ENCODE results near the gene ISYNA1. TPM values are rescaled to one million over a fixed set of nuclear protein-coding genes. Genes with fewer than 3 reads are reported as not detected.

ISYNA1 gene
- total and polyA plus RNA-seq, 2 of the 4 experiments (the other 2 are of a cell fraction): 3.4 to 24.7 TPM

- Histone ChIP-seq H2AFZ (replicated peaks; ENCODE audit: low read length, poor library complexity) (no peak overlapping the region), H3K9me3 (ENCODE audit: control insufficient read depth, insufficient read depth, low read length) (no peaks in the 10 kb centered on the region), H3K36me3 (ENCODE audit: control insufficient read depth, insufficient read depth, low read length) (peaks cover 58% of the 10 kb centered on the region), H2BK20ac (ENCODE audit: low read depth, low read length) (no peak overlapping the region), H4K5ac (ENCODE audit: low read depth, low read length) (no peak overlapping the region), H3K9me1 (ENCODE audit: insufficient read depth, low read length) (peaks cover 9% of the 10 kb centered on the region; the same call in 1 of the 2 replicates), H3K79me1 (ENCODE audit: low read depth in 1 of 2, low read length in 2 of 2) (peaks cover 15 to 46% of the 10 kb centered on the region in 2 experiments), H3K4me2 (ENCODE audit: low read depth, low read length) (no peak overlapping the region), H3K14ac (replicated peaks; ENCODE audit: low read depth, low read length) (no peak overlapping the region), H3K4me1 (ENCODE audit: control insufficient read depth, insufficient read depth, low read length) (peaks cover 4% of the 10 kb centered on the region; the same call in 1 of the 2 replicates), H2AK5ac (ENCODE audit: low read depth, low read length) (no peak overlapping the region), H3K18ac (ENCODE audit: low read depth, low read length) (no peak overlapping the region), H3K23ac (ENCODE audit: low read depth, low read length) (no peak overlapping the region), H4K8ac (ENCODE audit: low read depth in 2 of 2, low read length in 2 of 2) (no peak overlapping the region), H3K27me3 (ENCODE audit: control insufficient read depth, insufficient read depth, low read length) (no peaks in the 10 kb centered on the region), H3K56ac (ENCODE audit: extremely low read depth, insufficient read depth, low read length) (no peak overlapping the region), H3K4me3 (ENCODE audit: insufficient read depth, low read depth, low read length) (no peak overlapping the region), H2BK15ac (ENCODE audit: low read depth, low read length) (no peak overlapping the region), H2AK9ac (replicated peaks; ENCODE audit: low read depth, low read length, poor library complexity) (no peak overlapping the region), H3K9ac (ENCODE audit: low read depth, low read length) (no peak overlapping the region), H3K27ac (ENCODE audit: insufficient read depth, low read length) (no peak overlapping the region), H4K91ac (ENCODE audit: insufficient read depth, low read depth, low read length) (no peak overlapping the region), H2BK5ac (ENCODE audit: low read depth, low read length, poor library complexity, severe bottlenecking) (no peak overlapping the region), H2BK120ac (ENCODE audit: low read depth, low read length) (no peak overlapping the region), H3K4ac (ENCODE audit: low read depth, low read length) (no peak overlapping the region), H4K20me1 (ENCODE audit: insufficient read depth, low read length) (peaks cover 55% of the 10 kb centered on the region)
- BruUV-seq (replicated peaks): no TSS peak
- WGBS, 2 experiments (ENCODE audit: extremely low coverage in 2 of 2, insufficient read length in 1 of 2): 68% methylated on average over 12 of the region's 19 CpGs; no CpG with 5 or more reads in 1 of the 2 experiments
- no peak for ATAC-seq (ENCODE audit: low read depth)
- DNase-seq: no peak
- ChIA-PET CTCF (no interaction called here), POLR2A (ENCODE audit: unreplicated experiment) (no interaction called here)
- intact Hi-C loops (cut with micrococcal nuclease) (no loop called here), dilution Hi-C loops (cut with HindIII; ENCODE audit: low sequenced_read_pairs, unreplicated experiment) (no loop called here), in situ Hi-C loops (cut with MboI; ENCODE audit: low sequenced_read_pairs) (no loop called here)
- no peak for TF ChIP-seq RAD21 (IDR thresholded peaks at IDR 0.05; ENCODE audit: low read length)
- TF ChIP-seq USF2 (IDR thresholded peaks at IDR 0.05; ENCODE audit: low read depth, low read length): no peak
- TF ChIP-seq MAFK (IDR thresholded peaks at IDR 0.05; ENCODE audit: low read depth, low read length): no peak
- TF ChIP-seq SMC3 (IDR thresholded peaks at IDR 0.05; ENCODE audit: low read depth, low read length): no peak
- no peak for TF ChIP-seq RFX5 (IDR thresholded peaks at IDR 0.05; ENCODE audit: low read depth, low read length)
- no peak for TF ChIP-seq RCOR1 (IDR thresholded peaks at IDR 0.05; ENCODE audit: insufficient replicate concordance, low read length)
- no peak for TF ChIP-seq CHD1 (IDR thresholded peaks at IDR 0.05; ENCODE audit: low read depth, low read length)
- no peak for TF ChIP-seq MXI1 (IDR thresholded peaks at IDR 0.05; ENCODE audit: borderline replicate concordance, low read depth, low read length)
- no peak for TF ChIP-seq FOS (IDR thresholded peaks at IDR 0.05; ENCODE audit: low read depth, low read length)
These were observed 6.6 kb upstream of the ISYNA1 start for GRCh38 chr19:18444513-18444912.
